NCI-H2107 treated with DMSO at 0.1 percent for 48 hours (cell line): ENCODE data around the gene PTPRT.
"Not testable (repeated sequence)": the region's sequence is repeated elsewhere in the genome, so short reads cannot be mapped to it uniquely, and the experiment has no call there.

Experiments used
- DNase-seq: peaks from one replicate; lab custom pipeline; 2025; ENCODE audit not compliant: unreplicated experiment; lab: John Stamatoyannopoulos, UW

Gene PTPRT

GRCh38 chr20:42258564-42259302 is 931.0 kb downstream of the PTPRT start:
- DNase-seq = no peak

- DNase-seq = no peak
Observed at GRCh38 chr20:42255821-42256220, 933.9 kb downstream of the PTPRT start.

GRCh38 chr20:42254673-42255072 is 935.0 kb downstream of the PTPRT start:
- no peak for DNase-seq

GRCh38 chr20:42252116-42252515 is 937.6 kb downstream of the PTPRT start:
- DNase-seq = no peak

GRCh38 chr20:42218621-42219374 is 970.9 kb downstream of the PTPRT start:
- no peak for DNase-seq

GRCh38 chr20:42214074-42214473 is 975.6 kb downstream of the PTPRT start:
- no peak for DNase-seq

- no peak for DNase-seq
Observed at GRCh38 chr20:42212391-42212790, 977.3 kb downstream of the PTPRT start.

GRCh38 chr20:42206557-42206956 is 983.1 kb downstream of the PTPRT start:
- not testable (repeated sequence) for DNase-seq

- no peak for DNase-seq
Observed at GRCh38 chr20:42204109-42204660, 985.5 kb downstream of the PTPRT start.

GRCh38 chr20:42197599-42197998 is 992.1 kb downstream of the PTPRT start:
- DNase-seq = no peak

- no peak for DNase-seq
Observed at GRCh38 chr20:42193119-42193518, 996.6 kb downstream of the PTPRT start.

GRCh38 chr20:42192321-42192720 is 997.4 kb downstream of the PTPRT start:
- no peak for DNase-seq

GRCh38 chr20:42191140-42191860 is 998.4 kb downstream of the PTPRT start:
- no peak for DNase-seq

GRCh38 chr20:42190084-42190483 is 999.6 kb downstream of the PTPRT start:
- DNase-seq = no peak

GRCh38 chr20:42186337-42186736 is 1003.4 kb downstream of the PTPRT start:
- no peak for DNase-seq

- DNase-seq = no peak
Observed at GRCh38 chr20:42183147-42183546, 1006.6 kb downstream of the PTPRT start.

- no peak for DNase-seq
Observed at GRCh38 chr20:42181064-42181463, 1008.6 kb downstream of the PTPRT start.

GRCh38 chr20:42179768-42180167 is 1009.9 kb downstream of the PTPRT start:
- DNase-seq = no peak

GRCh38 chr20:42173440-42173839 is 1016.3 kb downstream of the PTPRT start:
- no peak for DNase-seq

- DNase-seq = no peak
Observed at GRCh38 chr20:42164121-42164890, 1025.4 kb downstream of the PTPRT start.
